ENCODE data around the gene RNFT2. TPM values are rescaled to one million over a fixed set of nuclear protein-coding genes. Genes with fewer than 3 reads are reported as not detected.

The RNFT2 gene
- polyA plus RNA-seq, 1 donor from 2014 or later: 20.6 TPM

- Histone ChIP-seq H3K79me2 (replicated peaks; ENCODE audit: insufficient read depth, low read length) (no peaks in the 10 kb centered on the region), H3K27me3 (ENCODE audit: insufficient read depth, low read depth, low read length) (no peaks in the 10 kb centered on the region), H4K20me1 (ENCODE audit: insufficient read depth) (no peaks in the 10 kb centered on the region), H3K36me3 (ENCODE audit: insufficient read depth, low read length) (peaks cover 7% of the 10 kb centered on the region), H3K9me2 (ENCODE audit: insufficient read depth, low read length) (no peaks in the 10 kb centered on the region), H3K9me3 (ENCODE audit: low read length) (no peaks in the 10 kb centered on the region), H3K4me2 (ENCODE audit: low read length) (no peak overlapping the region), H3K9ac (ENCODE audit: low read length) (no peak overlapping the region), H3F3A (ENCODE audit: insufficient read depth, low read length, poor library complexity, severe bottlenecking) (no peaks in the 10 kb centered on the region), H2AFZ (ENCODE audit: low read depth, low read length) (no peak overlapping the region), H3K4me3 (ENCODE audit: low read length) (no peak overlapping the region), H3K27ac (ENCODE audit: low read length) (no peak overlapping the region)
- TF ChIP-seq RAD21 (conservative IDR thresholded peaks at IDR 0.05): no peak
- no peak for TF ChIP-seq POLR2AphosphoS5 (IDR thresholded peaks at IDR 0.05)
- TF ChIP-seq TAF1 (IDR thresholded peaks at IDR 0.05; ENCODE audit: low read depth): no peak
- TF ChIP-seq EP300 (conservative IDR thresholded peaks at IDR 0.05; ENCODE audit: poor library complexity, severe bottlenecking): no peak
- no peak for TF ChIP-seq REST (IDR thresholded peaks at IDR 0.05; ENCODE audit: borderline replicate concordance)
- TF ChIP-seq SMC3 (conservative IDR thresholded peaks at IDR 0.05; ENCODE audit: poor library complexity): no peak
- no peak for TF ChIP-seq EZH2 (IDR thresholded peaks at IDR 0.05; ENCODE audit: borderline replicate concordance, insufficient read depth, low read length, poor library complexity, severe bottlenecking)
- no peak for TF ChIP-seq CTCF (IDR thresholded peaks at IDR 0.05; ENCODE audit: poor library complexity, severe bottlenecking)
- no peak for TF ChIP-seq MXI1 (conservative IDR thresholded peaks at IDR 0.05; ENCODE audit: poor library complexity, severe bottlenecking)
These were observed 61.8 kb downstream of the RNFT2 start for GRCh38 chr12:116799955-116800354.

GRCh38 chr12:116800918-116801317 lies 62.8 kb downstream of the RNFT2 start:
- no peaks in the 10 kb centered on the region for H3K9me3 ChIP-seq (ENCODE audit: low read length)
- H3K4me3 ChIP-seq (ENCODE audit: low read length): no peak overlapping the region
- no peak for TF ChIP-seq REST (IDR thresholded peaks at IDR 0.05; ENCODE audit: borderline replicate concordance)
- no peak for TF ChIP-seq SMC3 (conservative IDR thresholded peaks at IDR 0.05; ENCODE audit: poor library complexity)
- no peaks in the 10 kb centered on the region for H4K20me1 ChIP-seq (ENCODE audit: insufficient read depth)
- H3K27me3 ChIP-seq (ENCODE audit: insufficient read depth, low read depth, low read length): no peaks in the 10 kb centered on the region
- H3K4me2 ChIP-seq (ENCODE audit: low read length): no peak overlapping the region
- no peak overlapping the region for H2AFZ ChIP-seq (ENCODE audit: low read depth, low read length)
- H3F3A ChIP-seq (ENCODE audit: insufficient read depth, low read length, poor library complexity, severe bottlenecking): no peaks in the 10 kb centered on the region
- H3K79me2 ChIP-seq (replicated peaks; ENCODE audit: insufficient read depth, low read length): no peaks in the 10 kb centered on the region
- no peak overlapping the region for H3K9ac ChIP-seq (ENCODE audit: low read length)
- peaks cover 7% of the 10 kb centered on the region for H3K36me3 ChIP-seq (ENCODE audit: insufficient read depth, low read length)
- H3K9me2 ChIP-seq (ENCODE audit: insufficient read depth, low read length): no peaks in the 10 kb centered on the region
- no peak overlapping the region for H3K27ac ChIP-seq (ENCODE audit: low read length)

Data from neural cell (in vitro differentiated cells).